Activated B cell treated with CpG ODN at 0.5 μM for 24 hours (primary cell): Measurements from ENCODE around the gene CMTM5. TPM values are rescaled to one million over a fixed set of nuclear protein-coding genes. Genes with fewer than 3 reads are reported as not detected.
"Not testable (repeated sequence)": the region's sequence is repeated elsewhere in the genome, so short reads cannot be mapped to it uniquely, and the experiment has no call there.

Experiments used
- ATAC-seq: fragments of 200-7000 bp; cut with Tn5 transposase; one replicate; pipeline ENCODE4 v1.10.0; 2021; ENCODE audit warnings: low read depth, mild to moderate bottlenecking, moderate library complexity
- CTCF ChIA-PET: fragments of 350-600 bp; sonication (Branson Sonifier 250); formaldehyde crosslinking; loops from one replicate; lab custom pipeline; 2021; ENCODE audit warnings: antibody characterized with exemption; lab: Charles Lee
- POLR2A ChIA-PET: fragments of 350-600 bp; sonication (Branson Sonifier 250); formaldehyde crosslinking; loops from one replicate; lab custom pipeline; 2021; ENCODE audit warnings: antibody characterized with exemption; lab: Charles Lee
- DNase-seq: peaks from one replicate; pipeline ENCODE4 v3.0.0; 2022
- H3K27ac Mint-ChIP-seq: one replicate; pipeline ENCODE4 v1.8.0; 2020; ENCODE audit warnings: mixed read lengths
- H3K27me3 Mint-ChIP-seq: one replicate; pipeline ENCODE4 v1.8.0; 2021; ENCODE audit warnings: mixed read lengths
- H3K36me3 Mint-ChIP-seq: one replicate; pipeline ENCODE4 v1.8.0; 2021; ENCODE audit warnings: low read depth, mixed read lengths
- H3K4me1 Mint-ChIP-seq: one replicate; pipeline ENCODE4 v1.8.0; 2021; ENCODE audit warnings: mixed read lengths
- H3K4me3 Mint-ChIP-seq: one replicate; pipeline ENCODE4 v1.8.0; 2020; ENCODE audit warnings: mild to moderate bottlenecking, mixed read lengths
- H3K9me3 Mint-ChIP-seq: one replicate; pipeline ENCODE4 v1.8.0; 2020; ENCODE audit warnings: mixed read lengths
- intact Hi-C: fragments of 100-400 bp; cut with micrococcal nuclease; formaldehyde crosslinking; loops from one replicate; pipeline ENCODE4 v1.15.1; 2024
- total RNA-seq: library from RNA; stranded (reverse); gene quantifications from 2 replicates; pipeline ENCODE4 v1.2.3, GENCODE V29; 2022
- TF ChIP-seq, protein P1 (sequence below): fragments of 200-600 bp; IDR thresholded peaks from one replicate; pipeline ENCODE4 v1.8.0; 2022; ENCODE audit warnings: antibody characterized with exemption, mild to moderate bottlenecking

The CMTM5 gene
- total RNA-seq, 1 donor from 2014 or later, result not detected

DNA sequence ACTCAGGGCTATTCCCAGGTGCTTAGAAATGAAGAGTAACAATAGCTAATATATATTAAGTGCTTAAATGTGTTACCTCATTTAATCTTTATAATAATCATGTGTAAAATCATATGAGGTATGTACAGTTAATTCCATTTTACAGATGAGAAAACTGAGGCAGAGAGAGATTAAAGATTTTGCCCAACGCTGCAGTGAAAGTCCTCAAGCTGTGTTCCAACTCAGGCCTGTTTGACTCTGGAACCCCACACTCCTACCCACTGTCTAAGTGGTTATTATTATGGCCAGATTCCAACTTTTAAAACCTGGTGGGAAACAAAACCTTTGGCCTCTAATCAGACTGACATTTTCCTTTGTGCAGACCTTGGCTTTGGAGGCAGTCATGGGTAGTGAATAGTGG, 10.2 kb downstream of the CMTM5 start:
- ATAC-seq (no peak), DNase-seq (no peak)
- TF ChIP-seq, protein P1, sequence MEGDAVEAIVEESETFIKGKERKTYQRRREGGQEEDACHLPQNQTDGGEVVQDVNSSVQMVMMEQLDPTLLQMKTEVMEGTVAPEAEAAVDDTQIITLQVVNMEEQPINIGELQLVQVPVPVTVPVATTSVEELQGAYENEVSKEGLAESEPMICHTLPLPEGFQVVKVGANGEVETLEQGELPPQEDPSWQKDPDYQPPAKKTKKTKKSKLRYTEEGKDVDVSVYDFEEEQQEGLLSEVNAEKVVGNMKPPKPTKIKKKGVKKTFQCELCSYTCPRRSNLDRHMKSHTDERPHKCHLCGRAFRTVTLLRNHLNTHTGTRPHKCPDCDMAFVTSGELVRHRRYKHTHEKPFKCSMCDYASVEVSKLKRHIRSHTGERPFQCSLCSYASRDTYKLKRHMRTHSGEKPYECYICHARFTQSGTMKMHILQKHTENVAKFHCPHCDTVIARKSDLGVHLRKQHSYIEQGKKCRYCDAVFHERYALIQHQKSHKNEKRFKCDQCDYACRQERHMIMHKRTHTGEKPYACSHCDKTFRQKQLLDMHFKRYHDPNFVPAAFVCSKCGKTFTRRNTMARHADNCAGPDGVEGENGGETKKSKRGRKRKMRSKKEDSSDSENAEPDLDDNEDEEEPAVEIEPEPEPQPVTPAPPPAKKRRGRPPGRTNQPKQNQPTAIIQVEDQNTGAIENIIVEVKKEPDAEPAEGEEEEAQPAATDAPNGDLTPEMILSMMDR, result no peak
- POLR2A ChIA-PET, result interaction anchor here (0.6 kb wide), 1 partner anchor 327 kb away, joined by 4 read pairs; no protein-coding TSS in a partner anchor
- Mint-ChIP-seq H3K27ac (no peak overlapping the region), H3K4me3 (no peak overlapping the region), H3K27me3 (peaks cover 34% of the 10 kb centered on the region), H3K9me3 (no peaks in the 10 kb centered on the region), H3K36me3 (no peaks in the 10 kb centered on the region), H3K4me1 (no peaks in the 10 kb centered on the region)
- intact Hi-C loops, result no loop called here
- CTCF ChIA-PET, result no interaction called here

DNA sequence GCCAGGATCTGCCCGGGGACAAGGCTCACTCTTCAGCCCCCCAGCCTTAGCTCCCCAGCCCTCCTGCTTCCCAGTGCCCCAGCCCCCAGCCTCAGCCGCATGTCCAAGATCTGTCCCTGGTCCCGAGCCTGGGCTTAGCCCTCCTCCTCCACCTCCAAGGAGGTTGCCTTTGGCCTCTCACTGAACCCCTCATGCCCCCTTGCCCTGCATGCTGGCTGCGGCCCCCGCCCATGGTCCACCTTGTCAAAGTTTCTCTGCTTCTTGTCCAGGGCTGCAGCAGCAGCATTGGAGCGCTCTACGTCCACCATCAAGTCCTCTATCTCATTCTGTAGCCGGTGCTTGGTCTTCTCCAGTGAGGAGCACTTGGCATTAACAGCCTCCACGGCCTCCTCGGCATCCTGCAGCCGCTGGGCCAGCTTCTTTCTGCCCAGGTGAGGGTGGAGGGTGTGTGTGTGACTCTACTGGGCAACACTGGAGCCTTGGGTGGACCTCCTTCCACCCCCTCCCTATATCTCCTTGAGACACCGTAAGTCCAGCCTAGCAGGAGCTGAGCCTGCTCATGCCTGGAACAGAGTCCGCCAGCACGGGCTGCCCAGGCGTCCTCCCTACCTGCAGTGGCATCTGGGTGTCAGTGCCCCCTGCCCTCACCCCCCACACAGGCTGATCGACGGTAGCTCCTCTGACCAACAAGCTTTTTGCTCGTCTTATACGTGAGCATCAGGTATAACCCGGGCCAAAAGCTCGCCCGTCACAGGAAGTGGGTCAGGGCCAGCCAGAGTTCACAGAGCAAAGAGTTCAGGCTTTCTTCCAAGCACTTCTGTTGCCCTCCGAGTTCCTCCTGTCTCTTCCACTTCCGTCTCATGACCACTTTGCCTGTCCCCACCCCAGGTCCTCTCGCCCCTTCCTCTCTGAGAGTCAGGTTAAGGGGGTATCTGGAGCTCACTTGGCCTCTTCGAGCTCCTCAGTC, 11.4 kb downstream of the CMTM5 start:
- no peaks in the 10 kb centered on the region for H3K9me3 Mint-ChIP-seq

DNA sequence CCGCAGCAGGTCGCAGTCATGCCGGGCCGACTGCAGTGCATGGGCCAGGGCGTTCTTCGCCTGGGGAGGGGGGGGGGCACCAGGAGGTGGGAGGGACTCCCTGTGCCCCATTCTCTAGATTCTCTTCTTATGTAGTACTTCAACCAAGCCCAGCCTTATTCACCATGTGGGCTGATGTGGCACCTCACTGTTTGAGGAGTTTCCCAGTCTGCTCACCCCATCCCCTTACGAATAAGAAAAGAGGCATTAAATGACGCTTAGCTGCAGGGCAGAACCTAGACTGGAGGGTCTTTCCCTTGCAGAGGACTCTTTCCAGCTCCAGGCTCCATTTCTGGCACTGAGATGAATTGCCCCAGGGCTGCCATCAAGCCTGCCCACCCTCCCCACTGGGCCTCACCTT, 12.2 kb downstream of the CMTM5 start:
- peaks cover 30% of the 10 kb centered on the region for H3K27me3 Mint-ChIP-seq
- POLR2A ChIA-PET, result no interaction called here
- TF ChIP-seq, protein P1, result no peak
- intact Hi-C loops, result no loop called here
- H3K36me3 Mint-ChIP-seq, result no peaks in the 10 kb centered on the region
- H3K9me3 Mint-ChIP-seq, result no peaks in the 10 kb centered on the region
- DNase-seq (no peak), ATAC-seq (no peak)
- no peak overlapping the region for H3K27ac Mint-ChIP-seq
- no peak overlapping the region for H3K4me3 Mint-ChIP-seq
- CTCF ChIA-PET, result interaction anchor here (1.5 kb wide), 1 partner anchor 9 kb away, joined by 7 read pairs; no protein-coding TSS in a partner anchor
- no peaks in the 10 kb centered on the region for H3K4me1 Mint-ChIP-seq

More for the DNA sequence above, 11.4 kb downstream of the CMTM5 start:
- peaks cover 30% of the 10 kb centered on the region for H3K27me3 Mint-ChIP-seq
- H3K27ac Mint-ChIP-seq, result no peak overlapping the region
- no peak overlapping the region for H3K4me3 Mint-ChIP-seq
- ATAC-seq (no peak), DNase-seq (no peak)
- POLR2A ChIA-PET, result no interaction called here
- TF ChIP-seq, protein P1, result no peak
- no peaks in the 10 kb centered on the region for H3K36me3 Mint-ChIP-seq
- intact Hi-C loops, result no loop called here
- H3K4me1 Mint-ChIP-seq, result no peaks in the 10 kb centered on the region
- CTCF ChIA-PET, result interaction anchor here (1.5 kb wide), 1 partner anchor 8 kb away, joined by 7 read pairs; no protein-coding TSS in a partner anchor

DNA sequence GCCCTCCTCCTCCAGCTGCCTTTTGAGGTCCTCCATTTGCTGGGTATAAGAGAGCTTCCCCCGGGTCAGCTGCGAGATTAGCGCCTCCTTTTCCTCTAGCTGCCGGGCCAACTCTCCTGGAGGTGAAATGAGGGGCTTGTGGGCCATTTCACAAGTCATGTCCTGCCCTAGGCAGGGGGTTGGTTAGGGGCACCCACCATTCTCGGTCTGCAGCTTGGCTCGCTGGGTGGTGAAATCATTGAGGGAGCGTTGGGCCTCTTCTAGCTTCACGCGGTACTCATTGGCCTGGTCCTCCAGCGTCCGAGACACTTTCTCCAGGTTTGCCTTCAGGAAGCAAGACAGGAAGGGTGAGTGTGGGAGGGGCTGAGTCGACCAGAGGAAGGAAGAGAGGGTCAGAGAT, 12.6 kb downstream of the CMTM5 start:
- no peak overlapping the region for H3K27ac Mint-ChIP-seq
- TF ChIP-seq, protein P1, result no peak
- DNase-seq (no peak), ATAC-seq (no peak)
- no peak overlapping the region for H3K4me3 Mint-ChIP-seq
- H3K9me3 Mint-ChIP-seq, result no peaks in the 10 kb centered on the region
- no peaks in the 10 kb centered on the region for H3K4me1 Mint-ChIP-seq
- ChIA-PET CTCF (interaction anchor here (1.5 kb wide), 1 partner anchor 9 kb away, joined by 7 read pairs; no protein-coding TSS in a partner anchor), POLR2A (no interaction called here)
- H3K27me3 Mint-ChIP-seq, result peaks cover 31% of the 10 kb centered on the region
- intact Hi-C loops, result no loop called here
- no peaks in the 10 kb centered on the region for H3K36me3 Mint-ChIP-seq

DNA sequence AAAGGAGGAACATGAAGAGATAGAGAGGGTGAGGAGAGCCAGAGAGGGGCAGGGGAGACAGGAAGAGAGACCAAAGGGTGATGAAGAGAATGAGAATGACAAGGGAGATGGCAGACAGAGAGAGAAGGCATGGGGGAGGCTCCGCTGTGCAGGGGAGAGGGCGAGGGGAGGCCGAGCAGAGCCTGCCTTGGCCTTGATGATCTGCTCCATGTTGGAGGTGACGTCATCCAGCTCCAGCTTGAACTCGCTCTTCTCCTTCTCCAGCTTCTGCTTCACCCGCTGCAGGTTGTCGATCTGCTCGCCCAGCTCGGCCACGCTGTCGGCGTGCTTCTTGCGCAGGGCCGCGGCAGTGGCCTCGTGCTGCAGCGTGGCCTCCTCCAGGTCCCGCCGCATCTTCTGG, 13.0 kb downstream of the CMTM5 start:
- H3K27ac Mint-ChIP-seq, ATAC-seq, intact Hi-C loops, H3K36me3 Mint-ChIP-seq, H3K4me1 Mint-ChIP-seq, POLR2A ChIA-PET, H3K4me3 Mint-ChIP-seq, DNase-seq, H3K9me3 Mint-ChIP-seq: not testable (repeated sequence)
- CTCF ChIA-PET, result interaction anchor here (1.5 kb wide), 1 partner anchor 10 kb away, joined by 7 read pairs; no protein-coding TSS in a partner anchor
- H3K27me3 Mint-ChIP-seq, result peaks cover 31% of the 10 kb centered on the region
